Liver (tissue), 9 donors: ENCODE measurements around the gene ACTR8. TPM values are rescaled to one million over a fixed set of nuclear protein-coding genes. Genes with fewer than 3 reads are reported as not detected.
A peak's percentile ranks its signal among the peaks of the same experiment; 100 is the strongest.

Experiments used
- DNase-seq: peaks from one replicate; pipeline ENCODE4 v3.0.0-alpha.2; 2017; ENCODE audit warnings: low spot score
- H3K27ac ChIP-seq, 2 donors: one replicate each; pipeline ENCODE4 v1.7.0; 2013; ENCODE audit warnings: inconsistent platforms in 2 of 2, low read length in 2 of 2, control low read depth in 1 of 2, low read depth in 1 of 2, mild to moderate bottlenecking in 1 of 2
- H3K27me3 ChIP-seq, 4 donors: one replicate each; pipeline versions ENCODE4 v1.6.1 to v1.7.0; 2013; ENCODE audit warnings: low read length in 3 of 4, inconsistent platforms in 1 of 4, mild to moderate bottlenecking in 1 of 4, moderate library complexity in 1 of 4; ENCODE audit not compliant: control insufficient read depth in 4 of 4, insufficient read depth in 4 of 4
- H3K36me3 ChIP-seq, 4 donors: one replicate each; pipeline versions ENCODE4 v1.6.1 to v1.7.0; 2013; ENCODE audit warnings: low read length in 3 of 4, mild to moderate bottlenecking in 3 of 4, low read depth in 1 of 4, moderate library complexity in 1 of 4; ENCODE audit not compliant: control insufficient read depth in 4 of 4, insufficient read depth in 3 of 4
- H3K4me1 ChIP-seq, 4 donors: one replicate each; pipeline versions ENCODE4 v1.6.1 to v1.7.0; 2013; ENCODE audit warnings: low read length in 3 of 4, mild to moderate bottlenecking in 3 of 4, moderate library complexity in 1 of 4; ENCODE audit not compliant: control insufficient read depth in 4 of 4, insufficient read depth in 4 of 4
- H3K4me3 ChIP-seq, 3 donors: one replicate each; pipeline versions ENCODE4 v1.6.1 to v1.7.0; 2013; ENCODE audit warnings: low read length in 3 of 3, control low read depth in 1 of 3, low read depth in 1 of 3, mild to moderate bottlenecking in 1 of 3
- H3K9ac ChIP-seq, 2 donors: one replicate each; pipeline ENCODE4 v1.7.0; 2013; ENCODE audit warnings: low read length in 2 of 2, mild to moderate bottlenecking in 2 of 2, moderate library complexity in 2 of 2, control low read depth in 1 of 2, low read depth in 1 of 2
- H3K9me3 ChIP-seq, 4 donors: one replicate each; pipeline versions ENCODE4 v1.6.1 to v1.7.0; 2013; ENCODE audit warnings: low read length in 3 of 4; ENCODE audit not compliant: control insufficient read depth in 4 of 4
- CTCF ChIP-seq: fragments of 150-350 bp; IDR thresholded peaks from 2 replicates; pipeline ENCODE4 v1.5.1; 2017; ENCODE audit warnings: improper control_type of control experiment, low read depth, low read length; ENCODE audit not compliant: missing input control
- EGR1 ChIP-seq, 2 donors: IDR thresholded peaks; 2 replicates each; pipeline ENCODE4 v1.6.1; 2016 to 2018; ENCODE audit warnings: antibody characterized with exemption in 2 of 2, low read depth in 2 of 2
- FOXA2 ChIP-seq: IDR thresholded peaks from 2 replicates; pipeline ENCODE4 v1.6.1; 2016; ENCODE audit warnings: antibody characterized with exemption
- GABPA ChIP-seq, 2 donors: IDR thresholded peaks in 1 of 2; conservative IDR thresholded peaks in 1 of 2; 2 replicates each; pipeline ENCODE4 v1.6.1; 2016; ENCODE audit warnings: antibody characterized with exemption in 2 of 2, mild to moderate bottlenecking in 1 of 2, moderate library complexity in 1 of 2
- HNF4G ChIP-seq: IDR thresholded peaks from 2 replicates; pipeline ENCODE4 v1.6.1; 2016; ENCODE audit warnings: antibody characterized with exemption
- JUND ChIP-seq, 2 donors: IDR thresholded peaks; 2 replicates each; pipeline ENCODE4 v1.6.1; 2016; ENCODE audit warnings: antibody characterized with exemption in 2 of 2
- NR2F2 ChIP-seq: IDR thresholded peaks from 2 replicates; pipeline ENCODE4 v1.6.1; 2016; ENCODE audit warnings: antibody characterized with exemption
- RXRA ChIP-seq, 2 donors: IDR thresholded peaks; 2 replicates each; pipeline ENCODE4 v1.6.1; 2017 to 2018; ENCODE audit warnings: antibody characterized with exemption in 2 of 2, mild to moderate bottlenecking in 1 of 2
- TAF1 ChIP-seq: conservative IDR thresholded peaks from 2 replicates; pipeline ENCODE4 v1.6.1; 2016; ENCODE audit warnings: antibody characterized with exemption, mild to moderate bottlenecking
- WGBS: extraction: QIAGEN DNeasy Blood & Tissue Kit; methylation state at CpG from one replicate; pipeline ENCODE4 v1.1.7; 2013; 5-methylcytosine and 5-hydroxymethylcytosine counted together
- polyA plus RNA-seq, 2 donors: library from polyadenylated mRNA; stranded (reverse) in 1 of 2; unstranded in 1 of 2; fragments of 200-250 nt in 1 of 2; fragments of >200 nt in 1 of 2; fragmentation: Nextera tagmentation in 1 of 2; extraction: Ambion mirVana in 1 of 2; gene quantifications; one replicate each; pipeline versions ENCODE4 v1.2.1 to v1.2.3, GENCODE V29; 2013 to 2015
- total RNA-seq, 2 donors: library from RNA; depleted of rRNA; stranded (reverse); fragments of >200 nt; gene quantifications; one replicate each; pipeline ENCODE4 v1.2.3, GENCODE V29; 2014
- TF ChIP-seq, protein P1 (sequence below): IDR thresholded peaks from 2 replicates; pipeline ENCODE4 v1.6.1; 2016; ENCODE audit warnings: antibody characterized with exemption
- TF ChIP-seq, protein P2 (sequence below): IDR thresholded peaks from 2 replicates; pipeline ENCODE4 v1.6.1; 2016; ENCODE audit warnings: antibody characterized with exemption
- TF ChIP-seq, protein P3 (sequence below): IDR thresholded peaks from 2 replicates; pipeline ENCODE4 v1.6.1; 2016; ENCODE audit warnings: antibody characterized with exemption
- donor health status: healthy.
- donor health status: healthy.
- donor health status: healthy.
- donor health status: healthy.
- donor health status: healthy.

The ACTR8 gene
- total and polyA plus RNA-seq, 4 donors, result 3.2 to 16.7 (median 7.7) TPM

DNA sequence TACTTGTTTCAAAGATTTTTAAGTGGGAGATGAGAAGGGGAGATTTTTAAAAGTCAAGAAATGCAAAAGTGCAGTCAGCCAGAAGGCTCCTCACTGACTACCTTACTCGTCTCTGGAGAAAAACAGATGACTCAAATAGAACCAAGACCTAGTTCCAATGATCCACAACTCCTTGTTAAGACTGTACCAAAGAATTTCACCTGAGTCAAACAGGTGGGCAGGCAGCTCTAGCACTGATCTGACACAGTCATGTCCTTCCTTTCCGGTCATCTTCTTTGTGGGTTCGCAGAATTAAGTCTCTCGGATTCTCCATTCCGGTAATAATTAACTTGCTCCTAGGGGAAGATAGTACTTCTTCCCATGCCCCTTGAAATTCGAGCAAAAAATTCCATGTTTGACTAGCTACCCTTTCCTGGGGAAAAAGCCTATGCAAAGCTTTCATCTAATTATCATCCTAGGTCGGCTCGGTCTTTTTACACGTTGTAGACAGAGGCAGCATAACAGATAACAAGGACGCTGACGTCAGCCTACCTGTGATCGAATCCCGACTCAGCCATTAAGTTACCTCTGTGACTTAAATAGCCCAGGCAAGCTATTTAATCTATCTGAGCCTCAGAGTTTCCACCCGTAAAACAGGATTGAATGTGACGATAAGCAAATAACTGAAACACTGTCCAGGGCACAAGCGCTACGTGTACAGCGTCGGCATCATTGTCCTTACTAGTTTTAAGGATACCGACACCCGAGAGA is 8.9 kb upstream of the ACTR8 start:
- H3K27ac ChIP-seq, result peak overlapping the region; percentile 93 to 96
- TF ChIP-seq, protein P1, sequence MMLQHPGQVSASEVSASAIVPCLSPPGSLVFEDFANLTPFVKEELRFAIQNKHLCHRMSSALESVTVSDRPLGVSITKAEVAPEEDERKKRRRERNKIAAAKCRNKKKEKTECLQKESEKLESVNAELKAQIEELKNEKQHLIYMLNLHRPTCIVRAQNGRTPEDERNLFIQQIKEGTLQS, result no peak
- TF ChIP-seq FOXA2 (no peak), JUND (IDR thresholded peaks at IDR 0.05) (peak; percentile 27 to 47)
- no peaks in the 10 kb centered on the region for H3K27me3 ChIP-seq
- peak overlapping the region; percentile 88 to 95 (median 90) for H3K4me3 ChIP-seq
- peaks cover 0 to 19% (median 12%) of the 10 kb centered on the region in 4 donors for H3K4me1 ChIP-seq
- peaks cover 0 to 13% (median 10%) of the 10 kb centered on the region in 4 donors for H3K36me3 ChIP-seq
- peak overlapping the region; percentile 86 to 99 for H3K9ac ChIP-seq
- H3K9me3 ChIP-seq, result no peaks in the 10 kb centered on the region
- DNase-seq, result no peak
- WGBS, result 2% methylated on average over 21 of the region's 21 CpGs

DNA sequence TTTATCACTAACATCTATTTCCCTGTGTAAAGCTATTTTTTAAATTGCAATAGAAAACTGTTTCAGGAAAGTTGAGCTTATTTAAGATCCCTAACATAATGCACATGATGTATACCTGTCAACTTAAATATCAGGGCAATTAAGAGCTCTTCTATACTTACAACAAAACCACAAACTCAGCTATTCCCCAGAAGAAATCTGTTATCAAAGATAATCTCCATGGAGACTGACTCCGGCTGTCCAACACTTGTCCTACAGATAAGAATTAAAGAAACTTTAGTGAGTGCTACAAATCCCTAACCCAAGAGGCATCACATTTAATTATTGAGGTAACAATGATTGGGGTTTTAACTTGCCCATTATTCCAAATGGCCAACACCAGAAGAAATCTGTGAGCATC is 6.3 kb upstream of the ACTR8 start:
- Histone ChIP-seq H3K27ac (no peak overlapping the region), H3K4me3 (no peak overlapping the region), H3K9me3 (no peaks in the 10 kb centered on the region), H3K9ac (no peak overlapping the region), H3K4me1 (peaks cover 0 to 19% (median 12%) of the 10 kb centered on the region in 4 donors), H3K36me3 (peaks cover 2 to 30% (median 23%) of the 10 kb centered on the region in 4 donors), H3K27me3 (no peaks in the 10 kb centered on the region)
- no peak for DNase-seq
- WGBS, result 84% methylated on average over 1 of the region's 1 CpG
- TF ChIP-seq, protein P2, sequence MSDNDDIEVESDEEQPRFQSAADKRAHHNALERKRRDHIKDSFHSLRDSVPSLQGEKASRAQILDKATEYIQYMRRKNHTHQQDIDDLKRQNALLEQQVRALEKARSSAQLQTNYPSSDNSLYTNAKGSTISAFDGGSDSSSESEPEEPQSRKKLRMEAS, result no peak
- TF ChIP-seq, protein P3, sequence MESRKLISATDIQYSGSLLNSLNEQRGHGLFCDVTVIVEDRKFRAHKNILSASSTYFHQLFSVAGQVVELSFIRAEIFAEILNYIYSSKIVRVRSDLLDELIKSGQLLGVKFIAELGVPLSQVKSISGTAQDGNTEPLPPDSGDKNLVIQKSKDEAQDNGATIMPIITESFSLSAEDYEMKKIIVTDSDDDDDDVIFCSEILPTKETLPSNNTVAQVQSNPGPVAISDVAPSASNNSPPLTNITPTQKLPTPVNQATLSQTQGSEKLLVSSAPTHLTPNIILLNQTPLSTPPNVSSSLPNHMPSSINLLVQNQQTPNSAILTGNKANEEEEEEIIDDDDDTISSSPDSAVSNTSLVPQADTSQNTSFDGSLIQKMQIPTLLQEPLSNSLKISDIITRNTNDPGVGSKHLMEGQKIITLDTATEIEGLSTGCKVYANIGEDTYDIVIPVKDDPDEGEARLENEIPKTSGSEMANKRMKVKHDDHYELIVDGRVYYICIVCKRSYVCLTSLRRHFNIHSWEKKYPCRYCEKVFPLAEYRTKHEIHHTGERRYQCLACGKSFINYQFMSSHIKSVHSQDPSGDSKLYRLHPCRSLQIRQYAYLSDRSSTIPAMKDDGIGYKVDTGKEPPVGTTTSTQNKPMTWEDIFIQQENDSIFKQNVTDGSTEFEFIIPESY, result no peak

GRCh38 chr3:53887446-53887845 is 5.5 kb upstream of the ACTR8 start:
- Histone ChIP-seq H3K9ac (no peak overlapping the region), H3K27me3 (no peaks in the 10 kb centered on the region), H3K9me3 (no peaks in the 10 kb centered on the region), H3K4me3 (no peak overlapping the region), H3K36me3 (peaks cover 2 to 30% (median 25%) of the 10 kb centered on the region in 4 donors), H3K27ac (no peak overlapping the region), H3K4me1 (peaks cover 0 to 17% (median 12%) of the 10 kb centered on the region in 4 donors)
- no peak for TF ChIP-seq TAF1
- no peak for DNase-seq

DNA sequence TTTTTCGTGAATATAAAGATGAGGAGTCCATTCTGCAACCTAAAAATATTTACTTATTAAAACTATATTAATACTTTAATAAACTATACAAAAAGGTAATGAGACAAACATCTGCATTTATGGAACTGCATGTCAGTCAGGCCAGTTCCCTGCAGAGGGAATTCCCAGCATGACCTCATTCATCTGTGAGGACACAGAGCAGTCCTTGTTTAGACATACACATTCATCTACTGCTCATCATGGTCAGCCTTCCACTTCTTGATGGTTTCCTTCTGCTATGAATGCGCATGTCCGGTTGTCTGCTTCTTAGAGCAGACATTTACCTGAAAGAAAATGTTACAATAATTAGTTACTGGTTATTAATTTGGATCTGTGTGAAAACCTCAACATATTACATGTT is 3.3 kb upstream of the ACTR8 start:
- no peak overlapping the region for H3K4me3 ChIP-seq
- no peaks in the 10 kb centered on the region for H3K27me3 ChIP-seq
- H3K4me1 ChIP-seq, result peaks cover 4 to 16% (median 14%) of the 10 kb centered on the region in 4 donors
- DNase-seq, result no peak
- no peaks in the 10 kb centered on the region for H3K9me3 ChIP-seq
- H3K9ac ChIP-seq, result no peak overlapping the region
- H3K27ac ChIP-seq, result no peak overlapping the region
- H3K36me3 ChIP-seq, result peaks cover 2 to 30% (median 25%) of the 10 kb centered on the region in 4 donors
- 95% methylated on average over 3 of the region's 3 CpGs for WGBS
- TF ChIP-seq GABPA (IDR thresholded peaks at IDR 0.05 in 1 of 2, conservative IDR thresholded peaks at IDR 0.05 in 1 of 2) (no peak), NR2F2 (no peak), FOXA2 (no peak), RXRA (IDR thresholded peaks at IDR 0.05) (no peak), JUND (IDR thresholded peaks at IDR 0.05) (no peak), CTCF (no peak), EGR1 (IDR thresholded peaks at IDR 0.05; ENCODE audit: low read depth in 2 of 2) (no peak), HNF4G (no peak)
- TF ChIP-seq, protein P2, result no peak
- TF ChIP-seq, protein P3, result no peak
- TF ChIP-seq, protein P1, result no peak
